Effector CD4-positive, alpha-beta T cell (primary cell): ENCODE data around the gene ANKS1A.
"Not testable (repeated sequence)": the region's sequence is repeated elsewhere in the genome, so short reads cannot be mapped to it uniquely, and the experiment has no call there.

Source experiments
- DNase-seq: peaks from one replicate; pipeline ENCODE4 v3.0.0-alpha.2; 2020

The ANKS1A gene

DNA sequence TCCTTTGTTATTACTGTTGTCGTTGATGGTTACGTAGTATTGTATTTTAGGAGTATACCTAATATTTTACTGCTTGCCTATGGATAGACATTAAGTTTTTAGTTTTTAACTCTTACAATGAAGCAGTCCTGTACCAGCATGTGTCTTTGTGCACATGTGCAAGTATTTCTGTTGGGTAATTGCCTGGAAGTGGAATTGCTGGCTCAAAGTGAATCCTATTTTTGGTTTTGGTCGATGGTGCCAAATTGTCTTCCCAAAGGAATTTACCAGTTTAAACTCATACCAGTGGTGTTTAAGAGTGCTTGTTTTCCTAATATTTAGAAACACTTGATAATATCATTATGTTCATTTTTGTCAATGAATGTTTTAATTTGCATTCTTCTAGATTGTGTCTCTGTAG lies 75.5 kb downstream of the ANKS1A start:
- DNase-seq = no peak

DNA sequence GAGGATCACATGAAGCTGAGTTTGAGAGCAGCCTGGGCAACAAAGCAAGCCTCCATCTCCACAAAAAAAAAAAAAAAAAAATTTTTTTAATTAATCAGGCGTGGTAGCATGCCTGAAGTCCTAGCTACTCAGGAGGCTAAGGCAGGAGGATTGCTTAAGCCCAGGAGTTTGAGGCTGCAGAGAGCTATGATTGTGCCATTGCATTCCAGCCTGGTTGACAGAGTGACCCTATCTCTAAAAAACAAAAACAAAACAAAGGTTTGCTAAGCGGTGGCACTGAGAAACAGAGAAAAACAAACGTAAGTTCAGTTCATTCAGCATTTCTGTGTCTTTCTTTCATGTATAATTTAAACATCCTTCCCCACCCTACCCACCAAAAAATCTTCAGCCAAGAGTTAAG lies 78.4 kb downstream of the ANKS1A start:
- no peak for DNase-seq

DNA sequence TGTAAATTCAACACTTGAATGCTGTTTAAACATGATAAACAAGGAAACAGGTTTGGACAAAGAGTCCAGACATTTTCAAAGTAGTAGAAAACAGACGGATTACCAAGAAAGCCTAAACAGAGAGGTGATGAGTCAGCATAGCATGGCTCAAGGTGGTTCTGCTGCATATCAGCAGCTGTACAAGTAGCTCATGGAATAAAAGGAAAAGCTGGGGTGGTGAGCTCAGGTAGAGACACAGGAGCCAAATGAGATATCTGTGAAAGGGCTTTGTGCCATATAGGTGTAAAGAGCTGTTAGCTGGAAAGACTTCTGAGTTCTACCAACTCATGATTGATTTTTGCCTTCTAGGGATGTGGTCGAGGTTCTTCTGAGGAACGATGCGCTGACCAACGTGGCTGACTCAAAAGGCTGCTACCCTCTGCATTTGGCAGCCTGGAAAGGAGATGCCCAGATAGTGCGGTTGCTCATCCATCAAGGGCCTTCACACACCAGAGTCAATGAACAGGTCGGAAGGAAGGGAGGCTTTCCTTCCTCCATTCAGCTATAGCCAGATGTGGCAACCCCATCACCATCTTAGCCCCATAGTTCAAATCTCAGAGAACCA lies 80.7 kb downstream of the ANKS1A start:
- DNase-seq = no peak

- no peak for DNase-seq
These were observed 81.4 kb downstream of the ANKS1A start for GRCh38 chr6:34970488-34970887.

- no peak for DNase-seq
These were observed 81.9 kb downstream of the ANKS1A start for GRCh38 chr6:34970957-34971356.

GRCh38 chr6:34973547-34974248 lies 84.6 kb downstream of the ANKS1A start:
- DNase-seq = no peak

- no peak for DNase-seq
These were observed 85.2 kb downstream of the ANKS1A start for GRCh38 chr6:34974249-34974642.

DNA sequence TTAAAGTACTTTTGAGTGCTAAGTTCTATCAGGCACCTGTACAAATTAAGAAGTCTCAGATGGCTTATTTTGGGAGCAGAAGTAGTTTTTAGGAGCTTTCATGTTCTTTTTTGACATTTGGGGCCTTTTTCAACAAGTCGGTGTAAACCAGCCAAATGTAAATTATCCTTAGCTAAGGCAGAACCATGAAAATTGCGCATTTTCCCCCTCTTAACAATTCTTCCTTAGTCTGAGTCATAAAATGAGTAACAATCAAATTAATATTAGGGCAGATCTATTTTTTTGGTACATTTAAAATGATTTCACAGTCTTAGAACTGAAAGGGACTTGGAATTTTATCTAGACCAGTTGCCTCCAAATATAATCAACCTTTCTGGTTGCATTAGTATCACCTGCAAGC lies 87.2 kb downstream of the ANKS1A start:
- no peak for DNase-seq

DNA sequence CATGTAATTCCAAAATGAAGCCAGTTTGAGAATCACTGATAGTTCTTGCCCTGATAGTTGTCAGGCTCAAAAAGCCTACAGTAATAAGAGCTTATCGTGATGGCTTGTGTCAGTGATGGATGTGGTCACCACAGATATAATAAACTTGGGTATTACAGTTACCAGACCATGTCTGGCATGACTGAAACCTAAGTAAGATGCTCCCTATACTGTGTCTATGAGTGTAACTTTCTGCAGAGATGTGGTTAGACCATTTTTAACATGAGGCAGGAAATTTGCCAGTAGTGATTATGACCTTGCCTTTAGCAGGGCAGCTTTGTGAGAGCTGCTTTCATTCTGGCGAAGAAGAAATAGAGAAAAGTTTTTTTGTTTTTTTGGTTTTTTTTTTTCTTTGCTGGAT lies 90.2 kb downstream of the ANKS1A start:
- no peak for DNase-seq

- DNase-seq = no peak
These were observed 90.9 kb downstream of the ANKS1A start for GRCh38 chr6:34979994-34980393.

DNA sequence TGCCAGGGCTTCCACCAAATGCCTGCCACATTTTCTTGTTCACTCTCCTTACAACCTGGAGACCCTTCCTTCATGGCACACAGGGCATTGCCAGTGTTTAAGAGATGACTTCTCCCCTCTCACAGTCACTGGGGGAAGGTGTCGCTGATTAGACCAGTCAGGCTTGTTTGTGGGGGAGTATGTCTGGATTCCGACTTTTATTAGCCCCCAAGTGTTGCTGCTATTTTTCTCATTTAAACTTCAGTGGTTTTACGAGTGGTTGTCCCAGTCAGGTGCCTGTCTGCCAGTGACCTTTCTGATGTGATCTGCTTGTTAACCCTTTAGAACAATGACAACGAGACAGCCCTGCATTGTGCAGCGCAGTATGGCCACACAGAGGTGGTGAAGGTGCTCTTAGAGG lies 92.3 kb downstream of the ANKS1A start:
- DNase-seq = no peak

- no peak for DNase-seq
These were observed 92.9 kb downstream of the ANKS1A start for GRCh38 chr6:34981951-34982350.

DNA sequence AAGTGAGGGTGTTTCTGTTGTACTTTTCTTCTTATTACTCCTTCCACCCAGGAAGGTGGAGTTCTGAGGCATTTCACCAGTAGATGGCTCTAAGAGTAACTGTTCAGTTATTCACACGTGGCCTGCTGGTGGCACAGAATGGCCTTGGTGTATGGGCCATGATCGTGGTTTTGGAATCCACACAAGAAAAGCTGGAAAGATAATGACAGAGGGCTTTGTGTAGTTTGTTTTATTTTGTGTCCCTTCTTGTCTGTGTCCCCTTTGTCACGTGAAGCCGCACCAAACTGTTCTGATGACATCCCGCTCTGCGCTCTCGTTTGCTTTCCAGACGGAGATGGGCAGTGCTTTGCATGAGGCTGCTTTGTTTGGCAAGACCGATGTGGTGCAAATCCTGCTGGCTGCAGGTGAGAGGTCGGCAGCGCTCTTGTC lies 93.4 kb downstream of the ANKS1A start:
- DNase-seq = no peak

- no peak for DNase-seq
These were observed 95.4 kb downstream of the ANKS1A start for GRCh38 chr6:34984416-34984815.

GRCh38 chr6:34985236-34985635 lies 96.2 kb downstream of the ANKS1A start:
- no peak for DNase-seq

- DNase-seq = peak; percentile 41
These were observed 97.8 kb downstream of the ANKS1A start for GRCh38 chr6:34986845-34987246.

- DNase-seq = no peak
These were observed 98.5 kb downstream of the ANKS1A start for GRCh38 chr6:34987506-34987905.

- no peak for DNase-seq
These were observed 102.0 kb downstream of the ANKS1A start for GRCh38 chr6:34990971-34991560.

DNA sequence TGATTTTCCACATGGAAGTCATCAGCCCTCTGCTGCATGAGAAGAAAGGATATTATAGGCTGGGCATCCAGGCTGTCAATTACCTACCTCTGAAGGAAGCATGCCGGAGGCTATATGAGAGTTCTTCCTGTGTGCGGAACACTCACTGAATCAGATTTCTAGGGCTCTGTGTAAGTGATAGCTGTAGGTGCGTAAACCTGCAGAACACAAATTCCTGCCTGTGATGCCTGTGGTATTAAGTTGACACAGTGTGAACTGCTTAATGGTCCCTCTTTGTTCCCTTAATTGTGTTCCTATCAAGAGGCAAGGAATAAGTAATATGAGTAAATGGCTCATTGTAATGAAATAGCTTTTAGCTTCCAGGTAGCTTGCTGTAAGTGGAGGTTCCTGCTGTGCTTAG lies 103.3 kb downstream of the ANKS1A start:
- no peak for DNase-seq

- DNase-seq = no peak
These were observed 104.2 kb downstream of the ANKS1A start for GRCh38 chr6:34993213-34993612.

- no peak for DNase-seq
These were observed 105.6 kb downstream of the ANKS1A start for GRCh38 chr6:34994693-34995092.

DNA sequence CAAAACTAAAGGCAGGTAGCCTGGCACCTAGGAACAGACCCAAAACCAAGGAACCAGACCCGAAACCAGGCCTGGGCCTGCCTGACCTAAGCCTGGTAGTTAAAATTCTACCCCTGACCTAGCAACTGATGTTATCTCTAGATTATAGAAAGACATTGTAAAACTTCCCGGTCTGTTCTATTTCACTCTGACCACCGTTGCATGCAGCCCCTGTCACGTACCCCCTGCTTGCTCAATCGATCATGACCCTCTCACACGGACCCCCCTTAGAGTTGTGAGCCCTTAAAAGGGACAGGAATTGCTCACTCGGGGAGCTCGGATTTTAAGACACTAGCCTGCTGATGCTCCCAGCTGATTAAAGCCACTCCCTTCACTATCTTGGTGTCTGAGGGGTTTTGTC lies 109.4 kb downstream of the ANKS1A start:
- not testable (repeated sequence) for DNase-seq

DNA sequence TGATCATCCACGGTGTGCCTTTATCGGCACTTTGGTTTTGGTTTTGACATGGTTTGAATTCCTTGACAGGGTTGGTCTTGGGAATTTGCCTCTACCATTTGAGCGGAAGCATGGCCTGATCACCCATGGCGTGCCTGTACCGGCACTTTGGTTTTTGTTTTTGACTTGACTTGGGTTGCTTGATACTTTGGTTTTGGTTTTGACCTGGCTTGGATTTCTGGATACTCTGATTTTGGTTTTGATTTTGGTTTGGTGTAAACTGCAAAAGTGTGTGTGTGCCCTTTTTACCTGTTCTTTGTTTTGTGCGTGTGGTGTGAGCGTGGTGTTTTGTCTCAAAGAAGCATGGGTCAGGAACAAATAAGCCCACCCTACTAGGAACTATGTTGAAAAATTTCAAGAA lies 110.1 kb downstream of the ANKS1A start:
- not testable (repeated sequence) for DNase-seq

DNA sequence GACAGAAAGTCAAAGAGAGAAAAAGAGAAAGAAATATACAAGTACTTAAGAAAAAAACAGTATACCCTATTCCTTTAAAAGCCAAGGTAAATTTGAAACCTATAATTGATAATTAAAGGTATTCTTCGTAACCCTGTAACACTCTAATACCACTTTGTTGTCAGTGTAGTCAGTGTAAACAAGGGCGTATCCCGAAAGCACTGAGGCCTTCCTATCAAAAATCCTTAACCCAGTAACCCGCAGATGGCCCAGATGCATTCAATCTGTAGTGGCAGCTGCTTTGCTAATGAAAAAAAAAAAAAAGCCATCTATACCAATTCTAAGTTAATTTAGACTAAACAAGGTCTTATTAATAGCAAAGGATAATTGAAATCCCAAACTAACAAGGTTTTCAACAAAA lies 110.9 kb downstream of the ANKS1A start:
- DNase-seq = not testable (repeated sequence)
